Activated T-cell treated with anti-CD3 and anti-CD28 coated beads, Interleukin-2, amount 50 U/mL, for 1 hour (primary cell): ENCODE data around the gene MEAK7.

ENCODE experiments used
- DNase-seq: peaks from one replicate; pipeline ENCODE4 v3.0.0-alpha.2; 2020

The MEAK7 gene

DNA sequence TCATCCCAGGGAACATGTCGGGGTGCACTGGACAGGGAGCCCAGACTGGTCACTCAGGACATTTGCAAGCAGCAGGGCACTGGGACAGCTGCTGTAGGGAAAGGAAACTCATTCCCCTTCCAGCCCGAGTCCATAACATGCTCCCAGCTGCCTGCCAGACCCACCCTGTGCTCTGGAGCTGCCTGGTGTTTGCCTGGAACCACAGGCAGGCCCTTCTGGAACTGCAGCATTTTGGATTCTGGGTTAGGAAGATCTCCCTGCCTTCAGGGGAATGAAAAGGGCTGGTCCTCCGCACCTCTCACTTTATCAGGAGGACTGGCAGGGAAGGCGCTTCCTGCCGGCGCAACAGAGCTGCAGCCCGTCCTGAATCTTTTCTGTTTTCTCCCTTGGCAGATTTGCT lies 41.2 kb downstream of the MEAK7 start:
- no peak for DNase-seq

DNA sequence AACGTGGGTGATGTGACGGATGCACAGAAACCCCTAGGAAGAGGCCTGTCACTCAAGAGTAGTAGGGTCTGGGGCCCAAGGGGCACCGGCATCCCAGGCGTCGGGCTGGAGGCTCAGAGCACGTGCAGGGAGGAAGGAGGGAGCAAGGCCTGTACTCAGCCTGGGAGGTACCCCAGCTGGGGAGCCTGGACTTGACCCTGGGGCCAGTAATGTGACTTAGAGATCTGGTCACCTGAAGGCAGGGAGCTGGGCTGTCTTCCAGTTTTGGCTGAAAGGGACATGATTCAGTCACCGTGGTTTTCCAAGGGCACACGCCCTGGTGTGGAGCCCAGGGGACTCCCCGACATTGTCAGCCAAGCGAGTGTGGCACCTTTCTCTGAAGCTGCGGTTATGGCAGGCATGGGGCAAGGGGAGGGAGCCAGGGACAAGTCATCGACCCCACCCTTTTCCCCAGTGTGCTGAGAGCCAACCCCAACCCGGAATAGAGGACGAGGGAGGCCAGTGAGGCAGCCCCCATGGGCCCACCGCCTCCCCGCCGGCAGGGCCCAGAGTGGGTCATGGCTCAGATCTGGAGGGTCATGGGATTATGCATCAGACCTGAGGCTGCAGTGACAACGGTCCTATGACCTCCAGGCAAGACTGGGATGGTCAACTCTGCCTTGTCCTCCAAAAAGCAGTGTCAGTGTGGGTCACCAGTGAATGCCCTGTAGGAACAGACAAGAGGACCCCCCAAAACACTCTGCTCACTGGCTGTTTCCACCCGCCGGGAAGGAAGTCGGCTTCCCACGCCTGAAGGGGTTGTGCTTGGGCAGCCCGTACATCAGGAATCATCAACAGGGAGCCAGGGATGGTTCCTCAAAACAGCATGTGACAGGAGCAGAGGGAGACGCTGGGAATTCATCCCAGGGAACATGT lies 41.9 kb downstream of the MEAK7 start:
- DNase-seq: no peak

DNA sequence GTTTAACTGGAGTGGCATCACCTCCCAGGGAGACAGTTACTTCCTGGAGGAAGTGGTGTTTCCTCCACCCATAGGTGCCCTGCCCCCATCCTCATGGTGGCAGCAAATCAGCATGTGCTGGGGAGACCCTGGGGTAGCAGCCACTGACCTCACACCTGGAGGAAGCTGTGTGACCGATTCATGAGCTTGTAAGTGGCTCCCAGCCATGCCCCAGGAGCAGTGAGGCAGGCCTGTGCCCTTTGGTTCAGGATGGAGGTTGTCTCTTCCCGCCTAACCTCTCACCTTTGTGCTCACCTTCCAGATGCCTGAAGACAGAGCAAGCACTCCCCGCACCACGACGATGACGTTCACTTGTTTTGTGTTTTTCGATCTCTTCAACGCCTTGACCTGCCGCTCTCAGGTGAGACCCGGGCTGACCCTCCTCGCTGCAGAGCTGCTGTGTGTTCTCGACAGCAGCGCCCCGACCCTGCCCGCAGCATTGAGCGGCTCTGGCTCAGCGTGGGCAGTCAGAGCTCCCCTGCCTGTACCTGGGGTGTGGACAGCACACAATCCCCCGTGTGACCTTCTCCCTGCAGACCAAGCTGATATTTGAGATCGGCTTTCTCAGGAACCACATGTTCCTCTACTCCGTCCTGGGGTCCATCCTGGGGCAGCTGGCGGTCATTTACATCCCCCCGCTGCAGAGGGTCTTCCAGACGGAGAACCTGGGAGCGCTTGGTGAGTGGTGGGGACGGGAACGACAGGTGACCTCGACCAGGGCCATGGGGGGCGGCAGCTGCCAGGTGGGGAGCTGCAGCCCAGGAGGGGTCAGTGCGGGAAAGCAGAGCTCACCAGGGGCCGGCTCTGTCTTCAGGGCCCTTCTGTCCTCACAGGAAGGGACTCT lies 42.8 kb downstream of the MEAK7 start:
- no peak for DNase-seq

DNA sequence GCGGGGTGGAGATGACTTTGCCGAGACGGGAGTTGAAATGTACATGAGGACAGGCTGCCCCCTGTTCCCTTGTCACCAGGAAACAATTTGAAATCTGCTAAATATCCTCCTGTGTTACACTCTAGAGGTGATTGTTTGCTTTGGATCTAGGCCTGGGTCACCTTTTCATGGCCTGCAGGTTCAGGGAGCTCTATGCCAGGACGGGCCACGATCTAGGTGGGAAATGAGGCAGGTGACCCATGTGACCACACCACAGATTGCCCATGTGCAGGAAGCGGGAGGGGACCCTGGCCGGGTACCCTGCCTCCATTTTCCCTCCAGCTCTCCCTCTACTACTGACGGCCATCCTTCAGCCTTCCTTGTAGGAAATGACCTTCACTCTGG lies 43.4 kb downstream of the MEAK7 start:
- no peak for DNase-seq

DNA sequence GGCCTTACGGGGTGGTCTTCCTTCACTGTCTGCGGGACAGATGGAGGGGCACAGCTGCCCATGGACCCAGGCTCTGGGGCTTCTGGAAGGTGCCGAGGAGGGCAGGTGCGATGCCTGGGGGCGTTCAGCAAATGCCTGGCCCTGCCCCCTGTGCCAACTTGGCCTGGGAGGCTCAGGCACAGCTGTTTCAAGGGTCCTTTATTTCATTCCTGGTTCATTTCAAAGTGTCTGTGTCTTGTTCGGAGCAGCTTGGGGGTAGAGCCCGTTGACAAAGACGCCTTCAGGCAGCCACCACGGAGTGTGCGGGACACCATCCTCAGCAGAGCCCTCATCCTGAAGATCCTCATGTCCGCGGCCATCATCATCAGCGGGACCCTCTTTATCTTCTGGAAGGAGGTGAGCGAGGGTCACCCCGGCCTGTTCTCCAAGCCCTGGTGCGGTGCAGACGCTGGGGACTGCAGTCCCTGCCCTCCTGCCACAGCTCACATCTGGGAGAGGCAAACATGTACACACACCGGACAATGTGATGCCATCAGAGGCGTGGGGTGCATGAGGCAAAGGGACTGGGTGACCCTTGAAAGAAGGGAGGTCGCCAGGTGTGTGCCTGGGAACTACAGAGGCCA lies 43.9 kb downstream of the MEAK7 start:
- DNase-seq: no peak

DNA sequence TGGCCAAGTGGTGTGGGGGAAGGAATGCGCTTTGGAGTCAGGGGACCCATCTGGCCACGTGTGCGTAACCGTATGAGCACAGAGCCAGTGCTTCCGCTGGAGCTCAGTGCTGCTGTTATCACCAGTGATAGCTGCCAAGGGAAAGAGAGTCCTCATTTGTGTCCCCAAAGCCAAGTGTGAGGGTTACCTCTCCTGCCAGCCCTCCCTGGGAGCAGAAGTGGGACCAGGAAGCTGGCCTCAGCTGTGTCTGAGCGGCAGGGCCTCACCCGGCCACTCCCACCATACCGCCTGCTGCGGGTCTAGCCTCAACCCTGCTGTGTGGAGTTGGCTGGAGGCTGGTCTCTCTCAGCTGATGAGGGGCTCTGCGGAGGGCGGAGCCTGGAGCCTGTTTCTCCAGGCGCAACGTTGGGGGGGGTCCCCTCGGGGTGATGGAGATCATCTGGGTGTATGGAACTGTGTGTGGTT lies 44.5 kb downstream of the MEAK7 start:
- DNase-seq: no peak

DNA sequence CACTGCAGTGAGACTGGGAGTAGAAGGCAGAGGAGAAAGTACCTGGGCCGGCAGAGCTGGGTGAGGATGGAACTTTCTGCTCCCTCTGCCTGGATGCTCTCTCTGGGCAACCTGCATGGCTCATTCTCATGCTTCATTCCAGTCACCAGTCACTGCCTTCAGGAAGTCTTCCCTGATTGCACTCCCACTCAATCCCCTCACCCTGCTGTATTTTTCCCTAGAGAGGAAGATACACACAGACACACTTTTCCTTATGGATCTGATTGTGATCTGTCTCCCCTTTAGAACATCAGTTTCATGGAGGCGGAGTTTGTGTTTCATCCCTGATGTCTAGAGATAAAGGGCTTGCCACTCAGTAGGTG lies 44.9 kb downstream of the MEAK7 start:
- no peak for DNase-seq

DNA sequence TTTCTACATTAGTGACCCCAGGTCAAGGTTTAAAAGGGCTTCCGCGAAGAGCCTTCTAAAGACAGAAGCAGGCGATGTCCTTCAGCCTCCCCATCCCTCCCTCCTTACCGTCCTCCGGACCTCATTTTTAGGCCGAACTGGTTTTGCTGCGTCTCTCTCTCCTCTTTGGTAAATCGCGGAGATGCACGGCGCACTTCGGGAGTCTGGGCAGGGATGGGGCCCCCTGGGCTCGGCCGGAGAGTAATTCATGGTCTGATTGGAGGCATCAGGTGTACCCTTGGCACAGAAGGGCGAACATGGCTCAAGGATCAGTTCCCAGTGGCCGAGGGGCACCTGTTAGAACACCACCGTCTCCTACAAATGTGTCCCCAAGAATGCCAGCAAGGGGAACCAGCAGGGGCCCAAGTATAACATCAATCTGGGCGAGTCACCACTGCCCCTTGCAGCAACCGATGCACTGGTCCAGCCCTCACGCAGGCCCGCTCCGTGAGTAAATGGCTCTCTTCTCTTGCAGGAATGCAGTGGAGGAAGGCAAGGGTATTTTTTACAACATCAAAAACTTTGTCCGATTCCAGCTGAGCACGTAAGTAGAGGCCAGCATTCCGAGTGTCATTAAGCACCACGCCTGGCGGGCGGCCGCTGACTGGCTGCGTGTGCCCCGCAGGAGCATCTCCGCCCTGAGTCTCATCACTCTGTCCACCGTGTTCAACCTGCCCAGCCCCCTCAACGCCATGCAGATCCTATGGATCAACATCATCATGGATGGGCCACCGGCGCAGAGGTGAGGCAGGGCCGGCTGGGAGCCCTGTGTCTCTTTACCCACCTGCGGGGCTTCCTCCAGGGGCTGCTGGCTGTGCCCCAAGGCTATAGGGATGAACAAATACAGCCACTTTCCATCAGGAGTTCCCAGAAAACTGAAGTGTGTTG lies 45.6 kb downstream of the MEAK7 start:
- DNase-seq: no peak

DNA sequence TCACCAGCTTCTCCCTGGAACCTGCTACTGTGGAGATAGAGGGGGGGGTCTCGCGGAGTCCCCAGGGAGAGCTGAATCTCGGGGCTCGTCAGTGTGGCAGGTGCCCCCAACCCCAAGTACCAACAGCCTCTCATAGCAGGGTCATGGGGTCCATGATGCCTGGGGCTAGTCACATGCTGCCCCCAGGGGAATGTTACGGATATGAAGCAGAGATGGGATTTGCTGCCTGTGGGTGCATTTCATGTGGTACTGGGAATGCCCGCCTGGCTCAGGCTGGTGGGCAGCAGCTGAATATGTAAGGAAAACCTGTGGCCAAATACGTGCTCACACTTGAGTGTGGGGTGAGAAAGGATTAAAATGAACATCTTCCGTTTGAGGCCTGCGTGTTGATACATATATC lies 49.4 kb downstream of the MEAK7 start:
- no peak for DNase-seq
